SK-N-MC (cell line): ENCODE results near the gene CHST14.

Source experiments
- EZH2 ChIP-seq: fragments of 200-600 bp; sonication (generic); IDR thresholded peaks from one replicate; pipeline ENCODE4 v1.6.1; 2017; ENCODE audit warnings: antibody characterized with exemption
- FOXP2 ChIP-seq: optimal IDR thresholded peaks from 2 replicates; pipeline ENCODE3; 2011; ENCODE audit warnings: mild to moderate bottlenecking, moderate library complexity; ENCODE audit not compliant: insufficient read depth; ENCODE audit errors: extremely low read length, control extremely low read depth
- POLR2AphosphoS5 ChIP-seq: IDR thresholded peaks from 2 replicates; pipeline ENCODE4 v1.6.1; 2012; ENCODE audit warnings: mild to moderate bottlenecking, low read depth, low read length, borderline replicate concordance

GRCh38 chr15:40483919-40484318 lies 13.1 kb downstream of the CHST14 start:
- TF ChIP-seq POLR2AphosphoS5 (no peak), EZH2 (no peak), FOXP2 (no peak)
